GM12865 (cell line): ENCODE data around the gene THAP12.
A peak's percentile ranks its signal among the peaks of the same experiment; 100 is the strongest.

Source experiments
- DNase-seq: peaks from one replicate; pipeline ENCODE4 v3.0.0; 2010; ENCODE audit warnings: low read depth
- H3K4me3 ChIP-seq: 2 replicates; pipeline ENCODE4 v1.5.1; 2011; ENCODE audit warnings: mild to moderate bottlenecking, low read depth, low read length, control low read depth
- TF ChIP-seq, protein P1 (sequence below): IDR thresholded peaks from 2 replicates; pipeline ENCODE4 v1.5.1; 2011; ENCODE audit warnings: low read length, control low read depth, low read depth, inconsistent platforms; ENCODE audit not compliant: insufficient read depth; ENCODE audit errors: missing control alignments

THAP12 gene

DNA sequence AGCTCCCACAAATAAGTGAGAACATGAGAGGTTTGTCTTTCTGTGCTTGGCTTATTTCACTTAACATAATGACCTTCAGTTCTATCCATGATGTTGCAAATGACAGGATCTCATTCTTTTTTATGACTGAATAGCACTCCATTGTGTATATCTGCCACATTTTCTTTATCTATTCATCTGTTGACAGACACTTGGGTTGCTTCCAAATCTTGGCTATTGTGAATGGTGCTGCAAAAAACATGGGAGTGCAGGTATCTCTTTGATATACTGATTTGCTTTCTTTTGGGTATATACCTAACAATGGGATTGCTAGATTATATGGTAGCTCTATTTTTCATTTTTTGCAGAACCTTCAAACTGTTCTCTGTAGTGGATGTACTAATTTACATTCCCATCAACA, 13.5 kb upstream of the THAP12 start:
- H3K4me3 ChIP-seq: no peak overlapping the region
- DNase-seq: no peak
- TF ChIP-seq, protein P1, sequence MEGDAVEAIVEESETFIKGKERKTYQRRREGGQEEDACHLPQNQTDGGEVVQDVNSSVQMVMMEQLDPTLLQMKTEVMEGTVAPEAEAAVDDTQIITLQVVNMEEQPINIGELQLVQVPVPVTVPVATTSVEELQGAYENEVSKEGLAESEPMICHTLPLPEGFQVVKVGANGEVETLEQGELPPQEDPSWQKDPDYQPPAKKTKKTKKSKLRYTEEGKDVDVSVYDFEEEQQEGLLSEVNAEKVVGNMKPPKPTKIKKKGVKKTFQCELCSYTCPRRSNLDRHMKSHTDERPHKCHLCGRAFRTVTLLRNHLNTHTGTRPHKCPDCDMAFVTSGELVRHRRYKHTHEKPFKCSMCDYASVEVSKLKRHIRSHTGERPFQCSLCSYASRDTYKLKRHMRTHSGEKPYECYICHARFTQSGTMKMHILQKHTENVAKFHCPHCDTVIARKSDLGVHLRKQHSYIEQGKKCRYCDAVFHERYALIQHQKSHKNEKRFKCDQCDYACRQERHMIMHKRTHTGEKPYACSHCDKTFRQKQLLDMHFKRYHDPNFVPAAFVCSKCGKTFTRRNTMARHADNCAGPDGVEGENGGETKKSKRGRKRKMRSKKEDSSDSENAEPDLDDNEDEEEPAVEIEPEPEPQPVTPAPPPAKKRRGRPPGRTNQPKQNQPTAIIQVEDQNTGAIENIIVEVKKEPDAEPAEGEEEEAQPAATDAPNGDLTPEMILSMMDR: no peak

DNA sequence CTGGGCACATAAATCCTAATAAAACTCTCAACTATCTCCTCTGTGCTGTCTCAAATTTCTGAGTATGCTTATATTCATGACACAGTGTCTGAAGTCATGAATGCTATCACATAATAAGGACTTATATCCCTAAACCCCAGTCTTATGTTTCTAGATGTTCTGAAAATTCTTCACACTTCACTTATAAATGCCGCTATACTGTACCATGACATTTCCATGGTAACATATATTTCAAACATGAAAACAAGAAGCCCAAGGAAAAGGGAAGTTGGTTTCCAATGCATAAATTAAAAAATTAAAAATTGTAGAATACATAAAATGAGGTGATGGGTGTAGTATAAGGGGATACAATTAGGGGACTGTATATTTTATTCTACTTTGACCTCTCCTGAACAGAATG, 11.9 kb upstream of the THAP12 start:
- H3K4me3 ChIP-seq: no peak overlapping the region
- TF ChIP-seq, protein P1: no peak
- no peak for DNase-seq

DNA sequence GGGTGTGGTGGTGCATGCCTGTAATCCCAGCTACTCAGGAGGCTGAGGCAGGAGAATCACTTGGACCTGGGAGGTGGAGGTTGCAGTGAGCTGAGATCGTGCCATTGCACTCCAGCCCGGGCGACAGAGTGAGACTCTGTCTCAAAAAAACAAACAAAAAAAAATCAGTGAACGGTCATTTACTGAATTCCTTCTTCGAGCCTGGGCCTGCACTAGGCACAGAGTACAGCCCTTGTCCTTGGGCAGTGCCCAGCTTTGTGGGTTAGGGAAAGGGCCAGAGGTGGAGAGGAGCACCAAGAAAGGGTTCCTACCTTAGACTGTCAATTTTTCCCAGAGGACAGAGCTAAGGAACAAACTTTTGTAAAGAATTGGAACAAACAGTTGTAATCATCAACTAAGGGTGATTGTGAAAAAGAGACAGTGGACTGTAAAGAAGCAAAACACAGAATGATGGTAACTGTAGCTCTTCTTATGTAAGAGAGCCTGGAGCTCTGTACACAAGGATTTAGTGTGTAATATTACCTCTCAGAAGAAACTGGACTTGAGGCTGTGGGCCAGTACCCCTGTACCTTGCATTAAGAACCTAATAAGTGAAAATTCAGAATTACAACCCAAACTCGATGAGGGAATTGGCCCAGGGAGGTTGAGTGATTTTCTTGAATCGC, 11.0 kb upstream of the THAP12 start:
- no peak for DNase-seq
- TF ChIP-seq, protein P1: no peak
- no peak overlapping the region for H3K4me3 ChIP-seq

DNA sequence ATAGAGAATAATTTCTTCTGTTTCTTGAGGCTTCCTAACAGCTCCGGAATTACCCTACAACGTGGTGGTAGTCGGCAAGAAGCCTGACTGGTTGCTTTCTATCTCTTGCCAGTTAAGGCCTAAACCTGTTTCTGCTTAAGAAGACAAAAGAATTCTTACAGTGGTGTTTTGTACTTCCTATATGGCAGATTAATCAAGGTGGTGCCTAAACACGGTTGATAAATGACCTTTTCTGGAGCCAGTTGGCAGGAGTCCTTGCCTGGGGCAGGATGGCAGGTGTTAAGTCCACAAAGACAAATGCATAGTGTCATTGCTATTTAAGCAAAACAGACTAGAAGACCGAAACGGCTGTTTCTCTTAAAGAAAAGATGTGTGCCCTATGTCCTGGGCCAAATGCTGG, 10.1 kb upstream of the THAP12 start:
- DNase-seq: no peak
- TF ChIP-seq, protein P1: no peak
- H3K4me3 ChIP-seq: no peak overlapping the region

DNA sequence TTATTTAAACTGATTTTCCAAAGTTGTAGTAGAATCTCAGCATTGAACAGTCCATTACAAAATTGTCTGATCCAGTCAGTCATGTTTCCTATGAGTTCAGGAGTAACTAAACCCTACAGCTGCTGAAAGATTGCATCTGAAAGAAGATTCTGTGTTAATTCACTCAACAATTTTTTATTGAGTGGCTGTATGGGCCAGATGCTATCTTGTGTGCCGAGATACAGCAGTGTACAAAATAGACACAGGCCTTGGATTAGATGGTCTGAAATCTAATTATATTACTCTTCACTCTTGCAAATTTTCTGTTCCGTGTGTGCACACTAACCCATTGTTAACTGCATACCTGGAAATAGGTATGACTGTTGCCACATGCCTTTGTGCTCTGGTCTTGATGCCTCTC, 7.5 kb upstream of the THAP12 start:
- DNase-seq: no peak
- H3K4me3 ChIP-seq: no peak overlapping the region
- TF ChIP-seq, protein P1: no peak

DNA sequence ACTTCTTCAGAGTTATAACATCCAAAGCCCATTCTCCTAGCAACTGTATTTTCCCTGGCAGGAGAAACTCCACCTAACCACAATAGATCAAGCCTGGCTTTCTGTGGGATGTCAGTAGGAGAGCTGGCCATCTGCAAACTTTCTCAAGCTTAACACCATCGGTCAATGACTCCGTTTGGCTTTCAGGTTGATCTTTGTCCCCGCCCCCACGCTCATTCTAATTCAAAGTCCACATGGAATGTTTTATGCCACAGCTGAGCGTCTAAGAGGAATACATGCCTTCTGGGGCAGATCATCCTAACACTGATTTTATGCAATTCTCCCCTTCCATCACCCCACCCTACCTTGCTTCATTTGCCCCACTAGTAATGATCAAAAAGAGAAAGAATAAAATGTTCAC, 5.0 kb upstream of the THAP12 start:
- TF ChIP-seq, protein P1: no peak
- H3K4me3 ChIP-seq: no peak overlapping the region
- DNase-seq: no peak

DNA sequence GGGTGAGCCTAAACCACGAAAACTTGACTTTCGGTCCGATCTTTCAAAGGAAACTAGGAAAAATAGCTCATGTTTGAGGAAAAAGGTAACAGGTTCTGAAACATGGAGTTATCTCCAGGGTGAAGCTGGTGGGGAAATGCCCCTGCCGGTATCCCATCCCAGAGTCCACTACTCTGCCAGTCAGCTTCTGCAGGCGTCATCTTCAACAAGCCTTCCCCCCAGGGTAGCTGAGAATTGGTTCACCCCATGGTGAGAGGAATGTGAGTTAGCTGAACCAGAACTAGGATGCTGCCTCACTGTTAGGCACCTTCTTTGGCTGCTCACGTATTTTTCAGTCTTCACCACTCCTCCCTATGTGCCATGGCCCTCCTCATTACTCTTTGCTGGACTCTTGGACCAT, 1.3 kb upstream of the THAP12 start:
- TF ChIP-seq, protein P1: no peak

More for the DNA sequence above, 1.3 kb upstream of the THAP12 start:
- peak; percentile 6 for DNase-seq
- H3K4me3 ChIP-seq: no peak overlapping the region
